Parathyroid adenoma (tissue), 2 donors: Measurements from ENCODE around the gene RASA3.
A peak's percentile ranks its signal among the peaks of the same experiment; 100 is the strongest.

ENCODE experiments used
- H2AFZ ChIP-seq: fragments of 300-600 bp; sonication (generic); one replicate; pipeline ENCODE4 v1.7.0; 2017; ENCODE audit warnings: antibody characterized with exemption, mild to moderate bottlenecking
- H3K27ac ChIP-seq: fragments of 300-600 bp; sonication (generic); one replicate; pipeline ENCODE4 v1.7.0; 2017
- H3K27me3 ChIP-seq: fragments of 300-600 bp; sonication (generic); one replicate; pipeline ENCODE4 v1.7.0; 2017; ENCODE audit warnings: low read length; ENCODE audit not compliant: control insufficient read depth, insufficient read depth
- H3K36me3 ChIP-seq: fragments of 300-600 bp; sonication (generic); one replicate; pipeline ENCODE4 v1.7.0; 2017; ENCODE audit warnings: low read length; ENCODE audit not compliant: control insufficient read depth, insufficient read depth
- H3K4me1 ChIP-seq: fragments of 300-600 bp; sonication (generic); one replicate; pipeline ENCODE4 v1.7.0; 2017; ENCODE audit warnings: control low read depth
- H3K4me2 ChIP-seq: fragments of 300-600 bp; sonication (generic); one replicate; pipeline ENCODE4 v1.7.0; 2017; ENCODE audit warnings: low read length
- H3K4me3 ChIP-seq: fragments of 300-600 bp; sonication (generic); one replicate; pipeline ENCODE4 v1.7.0; 2017; ENCODE audit warnings: low read depth, low read length
- H3K79me2 ChIP-seq: fragments of 300-600 bp; sonication (generic); one replicate; pipeline ENCODE4 v1.7.0; 2017; ENCODE audit warnings: control low read depth
- H3K9ac ChIP-seq: fragments of 300-600 bp; sonication (generic); one replicate; pipeline ENCODE4 v1.7.0; 2017; ENCODE audit warnings: mild to moderate bottlenecking
- H3K9me3 ChIP-seq: fragments of 300-600 bp; sonication (generic); one replicate; pipeline ENCODE4 v1.7.0; 2017; ENCODE audit warnings: low read length; ENCODE audit not compliant: control insufficient read depth
- CTCF ChIP-seq: fragments of 300-600 bp; sonication (generic); IDR thresholded peaks from one replicate; pipeline ENCODE4 v1.7.0; 2017; ENCODE audit warnings: antibody characterized with exemption, mild to moderate bottlenecking
- donor health status: primary hyperparathyroidism.

Gene RASA3

GRCh38 chr13:114065926-114066774 is 66.3 kb downstream of the RASA3 start:
- H3K27ac ChIP-seq = no peak overlapping the region
- TF ChIP-seq CTCF = no peak
- no peak overlapping the region for H3K9ac ChIP-seq
- H3K4me2 ChIP-seq = no peak overlapping the region
- H2AFZ ChIP-seq = no peak overlapping the region
- no peaks in the 10 kb centered on the region for H3K9me3 ChIP-seq
- H3K36me3 ChIP-seq = no peaks in the 10 kb centered on the region
- no peak overlapping the region for H3K4me3 ChIP-seq
- no peaks in the 10 kb centered on the region for H3K27me3 ChIP-seq
- no peaks in the 10 kb centered on the region for H3K79me2 ChIP-seq
- no peaks in the 10 kb centered on the region for H3K4me1 ChIP-seq

- Histone ChIP-seq H3K9me3 (no peaks in the 10 kb centered on the region), H3K4me3 (no peak overlapping the region), H2AFZ (no peak overlapping the region), H3K9ac (no peak overlapping the region), H3K4me2 (peak overlapping the region; percentile 39), H3K79me2 (no peaks in the 10 kb centered on the region), H3K4me1 (no peaks in the 10 kb centered on the region), H3K36me3 (no peaks in the 10 kb centered on the region), H3K27ac (peak overlapping the region; percentile 78), H3K27me3 (no peaks in the 10 kb centered on the region)
- no peak for TF ChIP-seq CTCF
Measured at GRCh38 chr13:114065141-114065925, 67.1 kb downstream of the RASA3 start.

- H3K27me3 ChIP-seq = no peaks in the 10 kb centered on the region
- no peak for TF ChIP-seq CTCF
- H3K4me2 ChIP-seq = peak overlapping the region; percentile 36
- no peak overlapping the region for H3K9ac ChIP-seq
- H3K4me3 ChIP-seq = no peak overlapping the region
- no peak overlapping the region for H2AFZ ChIP-seq
- H3K36me3 ChIP-seq = no peaks in the 10 kb centered on the region
- peak overlapping the region; percentile 78 for H3K27ac ChIP-seq
- H3K79me2 ChIP-seq = no peaks in the 10 kb centered on the region
- no peaks in the 10 kb centered on the region for H3K9me3 ChIP-seq
- H3K4me1 ChIP-seq = no peaks in the 10 kb centered on the region
Measured at GRCh38 chr13:114064450-114065140, 67.8 kb downstream of the RASA3 start.

- H3K79me2 ChIP-seq = no peaks in the 10 kb centered on the region
- H3K4me2 ChIP-seq = peak overlapping the region; percentile 36
- no peak overlapping the region for H2AFZ ChIP-seq
- no peaks in the 10 kb centered on the region for H3K36me3 ChIP-seq
- H3K27me3 ChIP-seq = no peaks in the 10 kb centered on the region
- no peak overlapping the region for H3K4me3 ChIP-seq
- TF ChIP-seq CTCF = no peak
- no peaks in the 10 kb centered on the region for H3K9me3 ChIP-seq
- peak overlapping the region; percentile 78 for H3K27ac ChIP-seq
- no peaks in the 10 kb centered on the region for H3K4me1 ChIP-seq
- no peak overlapping the region for H3K9ac ChIP-seq
Measured at GRCh38 chr13:114063545-114064449, 68.6 kb downstream of the RASA3 start.
